NCI-H2196 treated with DMSO at 0.1 percent for 48 hours (cell line): ENCODE results near the gene EXOC3L4.

Source experiments
- DNase-seq: peaks from one replicate; lab custom pipeline; 2025; ENCODE audit not compliant: unreplicated experiment; lab: John Stamatoyannopoulos, UW

Gene EXOC3L4

DNA sequence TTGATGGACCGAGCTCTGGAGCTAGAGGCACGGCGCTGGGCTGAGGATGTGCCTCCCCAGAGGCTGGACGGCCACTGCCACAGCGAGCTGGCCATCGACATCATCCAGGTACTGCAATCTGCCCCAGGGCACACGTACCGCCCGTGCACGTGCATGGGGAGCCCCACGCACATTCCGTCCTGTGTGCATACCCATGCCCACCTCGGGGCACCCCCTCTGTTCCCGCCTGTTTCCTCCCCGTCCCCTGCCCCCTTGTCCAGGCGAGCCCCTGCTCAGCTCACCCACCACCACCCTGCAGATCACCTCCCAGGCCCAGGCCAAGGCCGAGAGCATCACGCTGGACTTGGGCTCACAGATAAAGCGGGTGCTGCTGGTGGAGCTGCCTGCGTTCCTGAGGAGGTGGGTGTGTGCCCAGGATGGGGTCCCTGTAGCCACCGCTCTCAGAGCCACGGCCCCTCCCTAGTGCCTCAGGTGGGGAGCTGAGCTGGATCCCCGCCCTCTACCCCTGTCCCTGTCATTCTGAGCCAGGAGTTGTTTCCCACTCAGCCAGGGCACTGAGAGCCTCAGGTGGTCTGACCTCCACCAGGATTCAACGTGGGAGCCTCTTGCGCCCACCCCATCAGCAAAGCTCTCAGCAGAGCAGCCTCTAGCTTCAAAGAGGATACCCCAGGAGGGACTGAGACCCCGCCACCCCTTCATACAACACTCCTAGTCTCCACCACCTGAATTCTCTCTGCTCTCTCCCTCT is 35.7 kb downstream of the EXOC3L4 start:
- no peak for DNase-seq

GRCh38 chr14:103130965-103131364 is 36.4 kb downstream of the EXOC3L4 start:
- no peak for DNase-seq

- no peak for DNase-seq
Observed at GRCh38 chr14:103131580-103131979, 37.1 kb downstream of the EXOC3L4 start.

DNA sequence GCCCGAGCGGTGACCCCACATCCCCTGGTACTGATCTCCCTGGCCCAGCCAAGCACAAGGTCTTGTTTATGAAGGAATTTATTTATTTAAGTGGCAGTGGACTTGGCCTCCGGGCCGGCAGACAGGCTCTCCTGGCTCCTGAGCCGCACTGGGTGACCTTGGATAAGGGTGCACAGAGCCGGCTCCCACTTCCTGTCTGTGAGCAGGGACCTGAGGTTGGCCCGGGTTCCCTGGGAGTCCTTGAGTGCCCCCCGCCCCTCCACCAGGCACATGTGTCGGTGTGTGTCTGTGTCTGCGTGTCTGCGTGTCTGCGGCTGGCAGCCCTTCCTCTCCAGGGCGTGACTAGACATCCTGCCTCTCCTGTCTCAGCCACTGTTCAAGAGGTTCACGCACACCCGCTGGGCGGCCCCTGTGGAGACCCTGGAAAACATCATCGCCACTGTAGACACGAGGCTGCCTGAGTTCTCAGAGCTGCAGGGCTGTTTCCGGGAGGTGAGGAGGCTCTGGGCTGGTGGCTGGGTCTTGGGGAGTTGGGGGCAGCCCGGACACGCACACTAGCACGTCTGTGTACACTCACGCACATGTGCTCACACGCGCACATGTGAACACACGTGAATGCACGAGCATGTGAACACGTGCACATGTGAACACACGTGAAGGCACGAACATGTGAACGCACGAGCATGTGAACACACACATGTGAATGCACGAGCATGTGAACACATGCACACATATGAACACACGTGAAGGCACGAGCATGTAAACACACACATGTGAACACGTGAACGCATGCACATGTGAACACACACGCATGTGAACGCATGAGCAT is 38.1 kb downstream of the EXOC3L4 start:
- no peak for DNase-seq

GRCh38 chr14:103133210-103134140 is 39.0 kb downstream of the EXOC3L4 start:
- DNase-seq, result no peak

DNA sequence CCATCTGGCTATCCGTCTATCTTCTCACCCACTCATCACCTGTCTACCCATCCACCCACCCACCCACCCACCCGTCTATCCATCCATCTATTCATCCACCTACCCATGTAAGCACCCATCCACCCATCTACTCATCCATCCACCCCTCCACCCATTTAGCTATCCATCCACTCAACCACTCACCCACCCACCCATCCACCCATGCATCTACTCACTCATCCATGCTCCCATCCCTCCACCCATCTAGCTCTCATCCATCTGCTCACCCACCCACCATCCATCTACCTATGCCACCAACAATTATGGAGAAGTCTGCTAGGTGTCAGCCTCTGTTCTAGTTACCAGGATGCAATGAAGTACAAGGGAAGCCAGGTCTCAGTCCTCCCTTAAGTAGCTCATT is 39.9 kb downstream of the EXOC3L4 start:
- no peak for DNase-seq

DNA sequence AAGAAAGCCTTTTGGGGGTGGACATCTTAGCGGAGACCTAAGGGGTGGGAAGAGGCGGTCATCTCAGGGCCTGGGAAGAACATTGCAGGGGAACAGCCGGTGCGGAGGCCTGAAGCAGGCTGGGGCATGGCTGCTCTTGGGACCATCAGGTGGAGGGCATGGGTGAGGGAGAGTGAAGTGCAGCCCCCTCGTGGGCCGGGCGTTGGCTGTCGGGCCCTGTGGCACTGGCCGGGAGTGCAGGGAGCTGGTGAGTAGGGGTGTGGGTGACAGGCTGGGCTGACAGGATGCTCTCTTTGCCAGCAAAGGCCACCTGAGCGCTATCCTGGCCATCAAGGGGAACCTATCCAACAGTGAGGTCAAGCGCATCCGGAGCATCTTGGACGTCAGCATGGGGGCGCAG is 40.4 kb downstream of the EXOC3L4 start:
- DNase-seq, result no peak

DNA sequence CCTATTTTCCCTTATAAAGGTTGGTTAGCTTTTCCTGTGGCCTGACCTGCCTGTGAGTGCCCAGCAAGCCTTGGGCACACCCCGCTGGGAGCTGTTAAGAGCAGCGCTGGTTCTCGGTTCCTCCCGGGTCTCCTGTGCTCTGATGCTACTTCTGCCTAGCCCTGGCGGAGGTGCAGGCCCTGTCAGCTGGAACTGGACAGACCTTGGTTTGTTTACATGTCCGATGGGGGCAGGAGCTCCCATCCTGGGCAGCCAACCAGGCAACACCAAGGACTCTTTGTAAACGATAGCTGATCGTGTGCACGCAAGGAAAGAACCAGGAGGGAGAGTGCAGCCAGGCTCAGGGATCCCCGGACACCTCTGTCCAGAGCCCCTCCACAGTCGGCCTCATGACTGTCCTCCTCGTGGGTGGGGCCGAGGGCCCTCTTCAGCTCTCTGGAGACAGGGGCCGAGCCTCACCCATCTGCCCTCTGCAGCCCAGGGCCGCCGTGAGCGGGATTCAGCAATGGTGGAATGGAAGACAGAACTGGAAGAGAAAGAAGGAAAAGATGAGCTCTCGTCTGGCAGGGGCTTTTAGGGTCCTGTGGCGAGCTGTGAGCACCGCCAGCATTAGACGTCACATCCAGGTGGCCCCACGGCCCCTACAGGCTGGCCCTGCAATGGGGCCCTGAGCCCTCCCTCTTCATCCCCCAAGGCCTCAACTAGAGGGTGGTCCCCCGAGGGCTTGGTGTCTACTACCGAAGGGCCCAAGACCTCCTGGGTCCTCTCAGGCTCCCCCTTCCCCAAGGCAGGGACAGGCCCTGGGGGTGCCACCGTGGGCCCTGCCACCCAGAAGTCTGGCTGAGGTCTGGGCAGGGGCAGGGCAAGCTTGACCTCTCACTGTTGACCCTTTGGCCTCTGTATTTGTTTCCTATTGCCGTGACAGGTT is 41.1 kb downstream of the EXOC3L4 start:
- no peak for DNase-seq

DNA sequence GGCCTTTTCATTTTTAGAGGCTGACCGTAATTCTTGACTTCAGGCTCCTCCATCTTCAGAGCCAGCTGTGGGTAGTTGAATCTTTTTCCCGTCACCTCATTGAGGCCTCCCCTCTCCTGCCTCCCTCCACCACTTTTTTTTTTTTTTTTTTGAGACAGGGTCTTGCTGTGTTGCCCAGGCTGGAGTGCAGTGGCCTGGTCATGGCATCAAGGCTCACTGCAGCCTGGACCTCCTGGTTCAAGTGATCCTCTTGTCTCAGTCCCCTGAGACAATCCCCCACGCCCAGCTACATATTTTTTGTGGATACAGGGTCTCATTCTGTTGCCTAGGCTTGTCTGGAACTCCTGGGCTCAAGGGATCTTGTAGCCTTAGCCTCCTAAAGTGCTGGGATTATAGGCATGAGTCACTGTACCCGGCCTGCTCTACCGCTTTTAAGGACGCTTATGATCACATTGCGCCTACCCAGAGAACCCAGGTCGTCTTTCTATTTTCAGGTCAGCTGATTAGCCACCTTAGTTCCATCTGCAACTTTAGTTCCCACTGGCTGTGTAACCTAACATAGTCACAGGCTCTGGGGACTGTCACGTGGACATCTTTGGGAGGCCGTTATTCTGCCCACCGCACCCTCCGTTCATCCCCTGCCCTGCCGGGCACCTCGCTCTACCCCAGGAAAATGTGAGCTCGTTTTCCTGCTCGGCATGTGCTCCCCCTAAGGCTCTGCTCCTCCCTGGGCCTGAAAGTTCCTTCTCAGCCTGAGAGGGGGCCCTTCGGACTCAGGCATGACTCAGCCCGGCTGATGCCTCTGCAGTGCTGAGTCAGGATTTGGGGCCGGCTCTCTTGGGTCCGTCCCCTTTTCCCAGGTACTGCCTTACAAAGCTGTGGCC is 42.1 kb downstream of the EXOC3L4 start:
- DNase-seq, result no peak

DNA sequence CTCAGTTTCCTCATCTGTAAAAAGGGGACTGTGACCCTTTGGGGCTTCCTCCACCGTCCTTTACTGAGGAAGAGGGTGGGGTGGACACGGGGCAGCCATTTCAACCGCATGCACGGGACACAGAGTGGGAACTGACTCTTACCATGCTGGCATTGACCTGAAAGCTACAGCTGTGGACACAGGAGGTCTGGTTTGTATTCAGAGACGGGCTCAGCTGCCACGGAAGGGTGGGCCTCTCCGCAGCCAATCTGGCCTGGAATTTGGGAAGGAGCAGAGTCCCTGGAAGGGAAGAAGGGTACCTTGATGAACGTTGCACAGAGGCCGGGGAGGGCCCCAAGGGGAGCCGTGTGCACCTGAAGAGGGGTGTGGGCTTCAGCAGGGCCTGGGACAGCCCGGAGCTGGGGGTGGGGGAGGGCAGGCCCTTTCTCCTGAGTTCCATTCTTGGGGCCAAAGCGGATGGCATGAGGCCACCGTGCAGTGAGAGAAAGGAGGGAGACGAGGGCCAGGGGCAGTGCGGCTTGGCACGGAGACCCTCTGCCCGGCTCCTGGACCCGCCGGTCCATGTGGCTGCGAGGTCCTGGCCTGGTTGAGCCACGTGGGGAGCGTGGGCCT is 43.3 kb downstream of the EXOC3L4 start:
- DNase-seq, result no peak

GRCh38 chr14:103138301-103139131 is 44.0 kb downstream of the EXOC3L4 start:
- DNase-seq, result no peak

DNA sequence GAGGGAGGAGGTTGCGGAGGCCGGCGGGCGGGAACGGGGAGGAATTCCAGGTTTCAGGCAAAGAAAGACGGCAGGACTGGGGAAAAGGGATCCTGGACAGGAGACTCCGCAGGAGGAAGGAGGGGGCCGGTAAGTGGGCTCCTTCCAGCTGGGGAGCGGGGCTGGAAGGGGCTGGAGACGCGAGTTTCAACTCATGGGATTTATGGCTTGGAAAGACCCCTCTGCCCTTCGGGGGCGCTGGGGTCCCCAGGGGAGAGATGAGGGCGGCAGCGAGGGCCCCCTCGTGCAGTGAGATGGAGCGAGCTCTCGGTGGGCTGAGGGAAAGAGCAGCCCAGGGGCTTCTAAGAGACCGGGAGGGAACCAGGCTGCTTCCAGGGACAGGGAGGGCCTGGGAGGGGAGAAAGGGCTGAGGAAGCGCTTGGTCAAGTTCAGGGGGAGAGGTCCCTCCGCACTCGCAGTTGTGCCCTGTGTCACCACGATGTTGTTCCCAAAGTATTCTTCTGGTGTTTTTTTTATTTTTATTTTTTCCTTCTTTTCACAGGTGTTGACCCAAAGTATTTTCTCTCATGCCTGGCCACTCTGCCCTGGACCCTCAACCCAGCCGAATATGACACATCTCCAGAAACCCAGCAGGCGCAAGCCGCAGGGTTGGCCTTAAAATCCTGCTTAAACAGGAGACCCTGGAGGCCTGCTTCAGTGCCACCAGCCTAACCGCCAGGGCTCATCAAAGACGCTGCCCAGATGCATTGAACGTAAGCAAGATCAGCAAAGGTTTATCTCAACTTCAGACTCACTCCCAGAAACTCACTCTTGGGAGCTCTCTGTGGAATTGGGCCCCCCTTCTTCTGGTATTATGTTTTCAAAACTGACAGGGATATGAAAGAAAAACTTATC is 44.9 kb downstream of the EXOC3L4 start:
- no peak for DNase-seq

DNA sequence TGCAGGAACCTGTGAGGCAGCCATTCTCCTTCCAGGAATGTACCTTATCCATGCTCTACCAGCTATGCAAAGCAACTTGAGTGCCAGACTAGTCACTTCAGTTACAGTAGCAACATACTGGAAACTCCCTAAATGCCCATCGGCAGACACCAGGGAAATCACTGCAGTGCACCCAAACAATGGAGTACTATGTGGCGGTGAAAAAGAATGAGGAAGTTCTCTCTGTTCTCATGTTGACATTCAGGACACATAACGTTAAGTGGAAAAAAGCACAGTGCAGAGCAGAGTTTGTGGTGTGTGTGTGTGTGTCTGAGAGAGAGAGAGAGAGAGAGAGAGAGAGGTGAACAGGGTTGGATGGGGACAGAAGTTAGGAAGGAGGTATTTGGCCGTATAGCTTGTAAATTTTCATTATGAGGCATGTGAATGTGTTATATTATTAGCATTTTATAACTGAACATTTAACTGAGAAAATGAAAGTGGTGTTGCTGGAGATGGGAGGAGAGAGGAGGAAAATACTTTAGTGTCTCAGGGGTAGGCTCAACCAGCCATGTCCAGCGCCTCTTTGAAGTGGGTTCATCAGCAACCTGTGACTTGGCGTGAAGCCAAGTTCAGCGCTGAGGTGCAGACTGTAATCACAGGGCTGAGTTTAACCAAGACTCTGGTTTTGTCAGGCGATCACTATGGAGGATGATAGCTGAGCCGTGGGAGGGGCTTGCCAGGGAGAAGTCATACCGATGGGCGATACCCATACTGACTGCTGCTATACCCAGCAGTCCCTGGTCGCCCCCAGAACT is 46.0 kb downstream of the EXOC3L4 start:
- no peak for DNase-seq

DNA sequence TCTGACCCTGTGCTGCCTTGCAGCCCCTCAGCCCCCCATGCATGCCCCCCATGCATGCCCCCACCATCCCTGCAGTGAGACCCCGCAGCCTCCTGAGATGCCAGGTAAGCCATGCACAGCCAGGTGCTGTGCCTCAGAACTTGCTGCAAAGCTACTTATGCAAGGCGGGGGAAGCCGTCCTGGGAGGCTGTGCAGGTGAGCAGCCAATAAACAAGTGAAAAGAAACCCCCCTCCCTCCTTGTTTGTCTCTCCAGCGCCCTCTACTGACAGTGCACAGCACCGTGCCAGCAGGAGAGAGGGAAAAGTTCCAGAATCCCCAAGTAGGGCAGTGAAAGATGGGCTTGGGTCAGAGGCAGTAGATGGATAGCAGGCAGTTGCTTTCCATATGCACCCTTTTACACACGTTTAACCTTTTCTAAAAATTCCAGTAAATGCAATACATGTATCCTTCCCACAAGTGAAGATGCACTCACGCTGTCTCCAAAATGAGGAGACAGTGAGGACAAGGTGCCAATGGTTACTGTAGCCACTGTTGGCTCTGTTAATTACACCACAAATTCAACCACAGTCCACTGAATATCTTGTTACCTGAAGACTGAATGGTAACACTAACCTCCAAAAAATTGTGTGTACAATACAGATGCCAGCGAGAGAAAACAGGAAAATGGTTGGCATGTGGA is 46.7 kb downstream of the EXOC3L4 start:
- DNase-seq, result peak; percentile 46

GRCh38 chr14:103142026-103142425 is 47.5 kb downstream of the EXOC3L4 start:
- DNase-seq, result no peak
